ENCODE data around the gene ARHGAP24. TPM values are rescaled to one million over a fixed set of nuclear protein-coding genes. Genes with fewer than 3 reads are reported as not detected.

Gene ARHGAP24
- total RNA-seq, 1 experiment from 2014 or later = 1.3 TPM

- Histone ChIP-seq H3K9me3 (ENCODE audit: control insufficient read depth in 1 of 2, insufficient read depth in 1 of 2, low read depth in 1 of 2, low read length in 2 of 2) (no peaks in the 10 kb centered on the region), H3K9me2 (ENCODE audit: insufficient read depth) (no peaks in the 10 kb centered on the region), H3K4me1 (ENCODE audit: control insufficient read depth in 1 of 2, insufficient read depth in 2 of 2, low read length in 2 of 2) (0 out of 4 replicates have a peak, but pooled peaks cover 0 to 5% of the 10 kb centered on the region in 2 experiments), H4K20me1 (ENCODE audit: insufficient read depth) (no peaks in the 10 kb centered on the region), H3K79me2 (ENCODE audit: insufficient read depth, low read length) (no peaks in the 10 kb centered on the region), H3K27ac (ENCODE audit: low read depth, low read length) (no peak overlapping the region), H3K27me3 (ENCODE audit: insufficient read depth, low read length) (no peaks in the 10 kb centered on the region), H3K36me3 (ENCODE audit: control insufficient read depth in 1 of 2, insufficient read depth in 2 of 2, low read length in 2 of 2) (no peaks in the 10 kb centered on the region), H3K4me3 (replicated peaks in 1 of 2; ENCODE audit: low read depth in 1 of 2, low read length in 2 of 2) (no peak overlapping the region), H3K4me2 (ENCODE audit: low read length) (no peak overlapping the region), H2AFZ (ENCODE audit: low read depth, low read length, poor library complexity, severe bottlenecking) (no peak overlapping the region), H3K9ac (ENCODE audit: low read length) (no peak overlapping the region)
- BruUV-seq (replicated peaks) = no TSS peak
- no peak for DNase-seq (ENCODE audit: low read depth, low spot score)
- TF ChIP-seq, protein P1, sequence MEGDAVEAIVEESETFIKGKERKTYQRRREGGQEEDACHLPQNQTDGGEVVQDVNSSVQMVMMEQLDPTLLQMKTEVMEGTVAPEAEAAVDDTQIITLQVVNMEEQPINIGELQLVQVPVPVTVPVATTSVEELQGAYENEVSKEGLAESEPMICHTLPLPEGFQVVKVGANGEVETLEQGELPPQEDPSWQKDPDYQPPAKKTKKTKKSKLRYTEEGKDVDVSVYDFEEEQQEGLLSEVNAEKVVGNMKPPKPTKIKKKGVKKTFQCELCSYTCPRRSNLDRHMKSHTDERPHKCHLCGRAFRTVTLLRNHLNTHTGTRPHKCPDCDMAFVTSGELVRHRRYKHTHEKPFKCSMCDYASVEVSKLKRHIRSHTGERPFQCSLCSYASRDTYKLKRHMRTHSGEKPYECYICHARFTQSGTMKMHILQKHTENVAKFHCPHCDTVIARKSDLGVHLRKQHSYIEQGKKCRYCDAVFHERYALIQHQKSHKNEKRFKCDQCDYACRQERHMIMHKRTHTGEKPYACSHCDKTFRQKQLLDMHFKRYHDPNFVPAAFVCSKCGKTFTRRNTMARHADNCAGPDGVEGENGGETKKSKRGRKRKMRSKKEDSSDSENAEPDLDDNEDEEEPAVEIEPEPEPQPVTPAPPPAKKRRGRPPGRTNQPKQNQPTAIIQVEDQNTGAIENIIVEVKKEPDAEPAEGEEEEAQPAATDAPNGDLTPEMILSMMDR (IDR thresholded peaks at IDR 0.05 in 2 of 3, conservative IDR thresholded peaks at IDR 0.05 in 1 of 3; ENCODE audit: borderline replicate concordance in 1 of 3, insufficient read depth in 1 of 3, low read depth in 2 of 3, low read length in 2 of 3) = no peak
- TF ChIP-seq EZH2phosphoT487 (IDR thresholded peaks at IDR 0.05; ENCODE audit: borderline replicate concordance) = no peak
- no peak for TF ChIP-seq YY1 (IDR thresholded peaks at IDR 0.05; ENCODE audit: extremely low read depth, insufficient replicate concordance, low read depth, low read length)
- TF ChIP-seq, protein P2, sequence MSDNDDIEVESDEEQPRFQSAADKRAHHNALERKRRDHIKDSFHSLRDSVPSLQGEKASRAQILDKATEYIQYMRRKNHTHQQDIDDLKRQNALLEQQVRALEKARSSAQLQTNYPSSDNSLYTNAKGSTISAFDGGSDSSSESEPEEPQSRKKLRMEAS (IDR thresholded peaks at IDR 0.05) = no peak
- TF ChIP-seq, protein P3, sequence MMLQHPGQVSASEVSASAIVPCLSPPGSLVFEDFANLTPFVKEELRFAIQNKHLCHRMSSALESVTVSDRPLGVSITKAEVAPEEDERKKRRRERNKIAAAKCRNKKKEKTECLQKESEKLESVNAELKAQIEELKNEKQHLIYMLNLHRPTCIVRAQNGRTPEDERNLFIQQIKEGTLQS (IDR thresholded peaks at IDR 0.05) = no peak
- TF ChIP-seq SRF (IDR thresholded peaks at IDR 0.05; ENCODE audit: low read depth) = no peak
- no peak for TF ChIP-seq CEBPB (IDR thresholded peaks at IDR 0.05; ENCODE audit: low read depth)
- TF ChIP-seq POLR2A (IDR thresholded peaks at IDR 0.05; ENCODE audit: borderline replicate concordance, extremely low read depth, insufficient read depth, insufficient read length) = no peak
- TF ChIP-seq SIN3A (IDR thresholded peaks at IDR 0.05; ENCODE audit: low read depth) = no peak
- no peak for TF ChIP-seq REST (IDR thresholded peaks at IDR 0.05; ENCODE audit: low read depth)
- TF ChIP-seq ZNF274 (IDR thresholded peaks at IDR 0.05; ENCODE audit: low read depth, low read length) = no peak
- TF ChIP-seq JUND (IDR thresholded peaks at IDR 0.05) = no peak
- TF ChIP-seq ZFX (IDR thresholded peaks at IDR 0.05) = no peak
- TF ChIP-seq POLR2AphosphoS5 (IDR thresholded peaks at IDR 0.05; ENCODE audit: low read depth, low read length) = no peak
- TF ChIP-seq RAD21 (IDR thresholded peaks at IDR 0.05; ENCODE audit: low read depth) = no peak
- TF ChIP-seq EGR1 (IDR thresholded peaks at IDR 0.05; ENCODE audit: low read depth) = no peak
- TF ChIP-seq ELF1 (IDR thresholded peaks at IDR 0.05; ENCODE audit: borderline replicate concordance, low read depth) = no peak
- TF ChIP-seq CBX3 (IDR thresholded peaks at IDR 0.05; ENCODE audit: low read depth) = no peak
- no peak for TF ChIP-seq SP1 (IDR thresholded peaks at IDR 0.05; ENCODE audit: low read depth)
- intact Hi-C loops (cut with micrococcal nuclease) = no loop called here
- CTCF ChIA-PET = no interaction called here
- ATAC-seq = no peak
- POLR2A ChIA-PET = no interaction called here
- RAD21 ChIA-PET (ENCODE audit: low non-redundant PET in 1 of 2, low total read pairs in 2 of 2, uncharacterized antibody in 2 of 2, unreplicated experiment in 2 of 2) = no interaction called here
These were observed 43.0 kb upstream of the ARHGAP24 start for GRCh38 chr4:85431881-85432485.
